BJ (cell line): ENCODE data around the gene ADNP2. TPM values are rescaled to one million over a fixed set of nuclear protein-coding genes. Genes with fewer than 3 reads are reported as not detected.

ENCODE experiments used
- CTCF ChIA-PET: fragments of 350-600 bp; formaldehyde crosslinking; extraction: SDS; loops from one replicate; lab custom pipeline; 2021; ENCODE audit warnings: antibody characterized with exemption, inconsistent platforms; lab: Yijun Ruan, JAX
- POLR2A ChIA-PET: fragments of 300-600 bp; sonication (Branson Sonifier 250); formaldehyde crosslinking; extraction: SDS; loops from one replicate; lab custom pipeline; 2021; ENCODE audit warnings: antibody characterized with exemption; lab: Charles Lee
- DNase-seq: peaks from one replicate; pipeline ENCODE4 v3.0.0-alpha.2; 2011; ENCODE audit warnings: low read depth
- H3K27me3 ChIP-seq: 2 replicates; pipeline ENCODE4 v1.6.0; 2011; ENCODE audit warnings: low read length; ENCODE audit not compliant: control insufficient read depth, insufficient read depth
- H3K36me3 ChIP-seq: 2 replicates; pipeline ENCODE4 v1.5.1; 2011; ENCODE audit warnings: low read length; ENCODE audit not compliant: control insufficient read depth, insufficient read depth
- H3K4me3 ChIP-seq: 2 replicates; pipeline ENCODE4 v1.5.1; 2011; ENCODE audit warnings: low read depth, mild to moderate bottlenecking, control low read depth, low read length
- polyA plus RNA-seq: library from polyadenylated mRNA; depleted of rRNA; stranded (reverse); fragments of >200 nt; gene quantifications from 2 replicates; pipeline ENCODE4 v1.2.3, GENCODE V29; 2011
- TF ChIP-seq, protein P1 (sequence below): IDR thresholded peaks from 2 replicates; pipeline ENCODE4 v1.5.1; 2011; ENCODE audit warnings: low read depth, mild to moderate bottlenecking, control low read depth, inconsistent platforms, low read length, moderate library complexity; ENCODE audit not compliant: insufficient read depth

ADNP2 gene
- polyA plus RNA-seq, 1 experiment: 4.4 TPM

GRCh38 chr18:80124131-80124530 is 15.1 kb downstream of the ADNP2 start:
- POLR2A ChIA-PET: no interaction called here
- no peaks in the 10 kb centered on the region for H3K27me3 ChIP-seq
- no peak overlapping the region for H3K4me3 ChIP-seq
- no peak for DNase-seq
- H3K36me3 ChIP-seq: 0 out of 2 replicates have a peak, but pooled peaks cover 3% of the 10 kb centered on the region
- TF ChIP-seq, protein P1, sequence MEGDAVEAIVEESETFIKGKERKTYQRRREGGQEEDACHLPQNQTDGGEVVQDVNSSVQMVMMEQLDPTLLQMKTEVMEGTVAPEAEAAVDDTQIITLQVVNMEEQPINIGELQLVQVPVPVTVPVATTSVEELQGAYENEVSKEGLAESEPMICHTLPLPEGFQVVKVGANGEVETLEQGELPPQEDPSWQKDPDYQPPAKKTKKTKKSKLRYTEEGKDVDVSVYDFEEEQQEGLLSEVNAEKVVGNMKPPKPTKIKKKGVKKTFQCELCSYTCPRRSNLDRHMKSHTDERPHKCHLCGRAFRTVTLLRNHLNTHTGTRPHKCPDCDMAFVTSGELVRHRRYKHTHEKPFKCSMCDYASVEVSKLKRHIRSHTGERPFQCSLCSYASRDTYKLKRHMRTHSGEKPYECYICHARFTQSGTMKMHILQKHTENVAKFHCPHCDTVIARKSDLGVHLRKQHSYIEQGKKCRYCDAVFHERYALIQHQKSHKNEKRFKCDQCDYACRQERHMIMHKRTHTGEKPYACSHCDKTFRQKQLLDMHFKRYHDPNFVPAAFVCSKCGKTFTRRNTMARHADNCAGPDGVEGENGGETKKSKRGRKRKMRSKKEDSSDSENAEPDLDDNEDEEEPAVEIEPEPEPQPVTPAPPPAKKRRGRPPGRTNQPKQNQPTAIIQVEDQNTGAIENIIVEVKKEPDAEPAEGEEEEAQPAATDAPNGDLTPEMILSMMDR: no peak
- CTCF ChIA-PET: no interaction called here

- TF ChIP-seq, protein P1: no peak
- ChIA-PET POLR2A (interaction anchor here (0.6 kb wide), 1 partner anchor 93 kb away, joined by 12 read pairs; no protein-coding TSS in a partner anchor), CTCF (interaction anchor here (1.8 kb wide), 1 partner anchor 11 kb away, joined by 5 read pairs; no protein-coding TSS in a partner anchor)
- DNase-seq: no peak
- Histone ChIP-seq H3K36me3 (no peaks in the 10 kb centered on the region), H3K27me3 (no peaks in the 10 kb centered on the region), H3K4me3 (no peak overlapping the region)
These were observed 17.7 kb downstream of the ADNP2 start for GRCh38 chr18:80126797-80127196.

DNA sequence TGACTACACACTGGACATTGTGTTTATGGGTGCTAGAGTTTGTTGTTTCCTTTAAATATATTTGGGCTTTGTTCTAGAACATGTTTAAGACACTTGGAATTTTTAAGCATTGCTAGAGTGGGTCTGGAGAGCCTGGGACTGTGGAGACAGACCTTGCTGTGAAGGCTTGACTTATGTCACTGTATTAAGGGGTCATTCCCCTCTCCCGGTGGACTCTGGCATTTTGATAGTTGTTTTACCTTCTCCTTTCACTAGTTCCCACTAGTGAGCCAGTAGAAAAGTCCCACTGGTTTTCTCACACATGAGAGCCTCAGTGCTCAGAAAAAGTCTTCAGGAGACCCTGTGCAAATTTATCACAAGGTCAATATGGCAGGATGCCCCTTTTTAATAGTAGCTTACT is 18.6 kb downstream of the ADNP2 start:
- CTCF ChIA-PET: interaction anchor here (1.8 kb wide), 1 partner anchor 10 kb away, joined by 5 read pairs; no protein-coding TSS in a partner anchor
- no peaks in the 10 kb centered on the region for H3K36me3 ChIP-seq
- no peaks in the 10 kb centered on the region for H3K27me3 ChIP-seq
- TF ChIP-seq, protein P1: no peak
- no peak for DNase-seq
- no peak overlapping the region for H3K4me3 ChIP-seq
- POLR2A ChIA-PET: no interaction called here

GRCh38 chr18:80129672-80130367 is 20.8 kb downstream of the ADNP2 start:
- ChIA-PET CTCF (interaction anchor here (0.6 to 1.0 kb wide), 2 partner anchors 196 to 420 kb away, joined by 3 read pairs; no protein-coding TSS in a partner anchor), POLR2A (interaction anchor here (0.5 kb wide), 1 partner anchor 196 kb away, joined by 6 read pairs; no protein-coding TSS in a partner anchor)
- Histone ChIP-seq H3K27me3 (no peaks in the 10 kb centered on the region), H3K36me3 (no peaks in the 10 kb centered on the region), H3K4me3 (no peak overlapping the region)
- TF ChIP-seq, protein P1: no peak
- DNase-seq: no peak

GRCh38 chr18:80130555-80130954 is 21.5 kb downstream of the ADNP2 start:
- TF ChIP-seq, protein P1: no peak
- Histone ChIP-seq H3K36me3 (0 out of 2 replicates have a peak, but pooled peaks cover 1% of the 10 kb centered on the region), H3K27me3 (no peaks in the 10 kb centered on the region), H3K4me3 (no peak overlapping the region)
- DNase-seq: no peak
- ChIA-PET POLR2A (no interaction called here), CTCF (no interaction called here)
